Amniotic stem cell (primary cell): ENCODE measurements around the gene RABEP2.
"Not testable (repeated sequence)": the region's sequence is repeated elsewhere in the genome, so short reads cannot be mapped to it uniquely, and the experiment has no call there.

Source experiments
- DNase-seq: peaks from one replicate; lab custom pipeline; 2025; lab: John Stamatoyannopoulos, UW

RABEP2 gene

GRCh38 chr16:28932339-28933141 is 7.5 kb upstream of the RABEP2 start:
- no peak for DNase-seq

DNA sequence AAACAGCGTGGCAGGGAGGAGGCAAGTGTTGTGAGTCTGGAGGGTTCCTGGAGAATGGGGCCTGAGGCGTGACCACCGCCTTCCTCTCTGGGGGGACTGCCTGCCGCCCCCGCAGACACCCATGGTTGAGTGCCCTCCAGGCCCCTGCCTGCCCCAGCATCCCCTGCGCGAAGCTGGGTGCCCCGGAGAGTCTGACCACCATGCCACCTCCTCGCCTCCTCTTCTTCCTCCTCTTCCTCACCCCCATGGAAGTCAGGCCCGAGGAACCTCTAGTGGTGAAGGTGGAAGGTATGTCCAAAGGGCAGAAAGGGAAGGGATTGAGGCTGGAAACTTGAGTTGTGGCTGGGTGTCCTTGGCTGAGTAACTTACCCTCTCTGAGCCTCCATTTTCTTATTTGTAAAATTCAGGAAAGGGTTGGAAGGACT is 6.8 kb upstream of the RABEP2 start, which contains the start of gene CD19:
TSS of gene CD19 (plus strand) at position 171 of the 425 bp plus-strand sequence. CDS start at position 201, 30 bp downstream.
- DNase-seq, result no peak

DNA sequence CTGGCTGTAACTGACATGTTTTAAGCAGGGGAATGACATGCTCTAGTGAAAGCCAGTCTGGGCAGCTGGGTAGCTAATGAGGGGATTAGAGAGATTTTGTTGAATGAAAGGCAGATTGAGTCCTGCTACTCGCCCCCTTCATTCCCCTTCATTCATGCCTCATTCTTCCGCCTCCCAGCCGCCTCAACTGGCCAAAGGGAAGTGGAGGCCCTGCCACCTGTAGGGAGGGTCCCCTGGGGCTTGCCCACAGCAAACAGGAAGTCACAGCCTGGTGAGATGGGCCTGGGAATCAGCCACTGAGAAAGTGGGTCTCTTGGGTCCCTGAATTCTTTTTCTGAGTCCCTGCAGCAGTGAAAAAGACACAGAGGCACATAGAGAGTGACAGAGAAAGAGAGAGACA is 5.6 kb upstream of the RABEP2 start:
- no peak for DNase-seq

DNA sequence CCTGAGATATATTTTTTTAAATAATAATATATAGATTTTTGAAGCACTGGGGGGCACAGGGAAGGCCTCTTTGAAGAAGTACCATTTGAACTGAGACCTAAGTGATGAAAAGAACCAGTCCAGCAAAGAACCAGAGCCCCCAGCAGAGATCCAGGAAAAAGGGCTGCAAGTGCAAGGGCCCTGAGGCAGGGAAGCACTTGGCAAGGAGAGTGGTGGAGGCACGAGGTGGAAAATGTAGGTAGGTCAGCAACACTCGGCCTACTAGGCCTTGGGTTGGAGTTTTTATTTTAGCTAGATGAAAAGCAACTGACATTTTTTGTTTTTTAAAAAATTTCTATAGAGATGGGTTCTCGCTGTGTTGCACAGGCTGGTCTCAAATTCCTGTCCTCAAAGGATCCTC is 5.2 kb upstream of the RABEP2 start:
- DNase-seq, result no peak

DNA sequence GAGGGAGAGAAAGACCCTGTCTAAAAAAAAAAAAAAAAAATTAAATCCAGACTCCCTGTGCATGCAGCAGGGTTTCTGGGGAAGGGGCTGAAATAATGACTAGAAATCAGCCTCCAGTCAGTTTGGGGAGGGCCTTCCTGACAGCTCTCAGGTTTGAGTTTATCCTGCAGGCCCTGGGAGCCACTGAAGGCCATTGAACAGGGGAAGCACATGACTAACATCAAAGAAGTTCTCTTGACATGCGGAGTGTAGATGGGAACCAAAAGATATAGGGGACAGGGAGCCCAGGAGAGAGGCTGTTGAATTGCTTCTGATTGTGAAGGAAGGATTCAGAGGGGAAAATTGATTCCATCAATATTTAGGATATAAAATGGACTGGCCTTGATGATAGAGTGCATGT is 2.8 kb upstream of the RABEP2 start:
- DNase-seq, result no peak

- not testable (repeated sequence) for DNase-seq
These were observed 1.2 kb upstream of the RABEP2 start for GRCh38 chr16:28926284-28926683.

DNA sequence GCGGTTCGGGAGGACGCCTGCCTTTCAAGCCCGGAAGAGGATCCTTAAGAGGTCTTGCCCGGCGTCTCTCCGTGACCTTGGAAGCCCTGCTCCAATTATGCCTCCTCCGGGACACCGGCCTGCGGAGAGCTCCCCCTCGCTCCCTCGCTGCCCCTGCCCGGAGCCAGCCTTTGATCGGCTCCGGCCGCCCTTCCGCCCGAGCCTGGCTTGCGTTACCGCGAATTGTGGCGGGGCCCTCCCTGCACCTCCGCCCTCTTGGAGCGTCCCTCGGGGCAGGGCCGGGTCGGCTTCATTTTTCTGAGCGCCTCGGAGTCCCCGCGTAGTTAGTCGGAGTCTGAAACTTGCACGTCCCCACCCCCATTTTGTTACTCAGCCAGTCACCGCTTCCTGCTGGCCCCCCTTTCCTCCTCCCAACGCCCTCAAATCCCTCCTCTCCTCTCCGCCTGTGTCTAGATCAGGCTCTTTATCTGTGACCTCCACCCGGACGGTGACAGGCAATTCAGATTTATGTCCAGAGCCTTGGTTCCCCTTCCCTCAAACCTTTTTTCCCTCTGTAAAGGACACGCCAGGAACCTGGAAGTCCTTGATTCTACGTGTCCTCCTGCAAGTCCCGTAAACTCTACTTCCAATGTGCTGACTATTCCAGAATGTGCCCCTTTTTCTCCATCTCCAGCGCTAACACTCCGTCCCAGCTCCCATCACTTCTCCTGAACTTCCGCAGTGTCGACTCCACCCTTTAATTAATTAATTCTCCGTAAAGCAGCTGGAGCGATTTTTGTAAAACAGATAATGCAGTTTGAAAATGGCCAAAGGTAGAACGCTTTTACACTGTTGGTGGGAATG is 569 bp upstream of the RABEP2 start:
- peak; percentile 58 for DNase-seq

DNA sequence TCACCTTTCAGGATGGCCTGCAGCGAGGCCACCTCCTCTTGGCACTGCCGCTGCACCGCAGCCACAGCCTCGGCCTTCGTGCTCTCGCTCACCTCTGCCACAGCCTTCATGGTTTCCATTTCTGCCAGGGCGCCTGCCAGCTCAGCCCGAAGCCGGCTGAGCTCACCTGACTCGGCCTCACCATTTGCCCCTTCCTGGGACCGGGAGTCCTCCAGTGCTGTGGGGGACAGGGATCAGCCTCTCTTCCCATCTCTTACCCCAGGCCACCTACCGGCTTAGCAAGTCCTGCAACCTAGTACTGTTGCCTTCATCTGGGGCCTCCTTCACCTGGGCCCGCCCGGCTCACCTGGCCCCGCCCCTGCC is 658 bp downstream of the RABEP2 start:
- no peak for DNase-seq

DNA sequence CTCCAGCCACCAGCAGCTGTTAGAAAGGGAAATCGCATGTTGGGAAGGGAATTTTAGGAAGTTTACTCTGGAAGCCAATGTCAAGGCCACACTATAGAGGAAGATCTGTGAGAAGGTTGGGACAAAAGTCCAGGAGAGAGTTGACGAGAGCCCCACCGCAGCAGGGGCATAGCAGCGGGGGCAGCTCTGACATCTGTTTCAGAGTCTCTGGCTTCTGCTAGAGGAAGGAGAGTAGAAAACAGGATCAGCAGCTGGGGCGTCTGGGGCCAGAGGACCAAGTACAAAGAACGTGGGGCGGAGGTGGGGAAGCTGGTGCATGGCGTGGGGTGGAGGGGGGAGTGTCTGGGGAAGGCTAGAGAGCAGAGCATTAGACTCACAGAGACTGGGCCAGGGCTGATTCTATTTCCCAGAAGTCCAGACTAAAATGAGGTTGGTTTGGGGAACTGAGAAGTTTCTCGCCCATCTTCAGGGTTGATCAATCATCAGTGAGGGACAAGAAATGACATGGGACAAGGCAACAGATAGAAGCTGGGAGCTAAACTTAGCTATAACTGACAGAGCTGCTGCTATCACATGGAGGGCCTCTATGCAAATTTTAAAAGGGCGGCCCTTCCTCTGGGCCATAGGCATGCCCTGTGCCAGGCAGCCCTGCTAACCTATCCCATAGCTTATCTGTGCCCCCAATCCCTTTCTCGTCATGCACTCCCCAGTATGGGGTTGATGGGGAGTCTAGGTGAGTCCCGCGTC is 1.2 kb downstream of the RABEP2 start:
- DNase-seq, result no peak

DNA sequence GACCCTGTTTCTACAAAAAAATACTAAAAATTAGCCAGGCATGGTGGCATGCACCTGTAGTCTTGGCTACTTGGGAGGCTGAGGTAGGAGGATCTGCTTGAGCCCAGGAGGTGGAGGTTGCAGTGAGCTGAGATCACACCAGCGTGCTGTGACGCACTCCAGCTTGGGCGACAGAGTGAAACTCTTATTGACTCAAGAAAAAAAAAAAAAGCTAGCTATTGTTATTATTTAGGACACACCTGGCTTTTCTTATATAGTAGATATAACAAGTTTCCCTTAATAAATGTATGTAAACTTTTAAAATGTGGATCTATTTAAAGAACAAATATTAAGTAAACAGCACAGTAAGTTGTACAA is 1.8 kb downstream of the RABEP2 start:
- no peak for DNase-seq

GRCh38 chr16:28918698-28919097 is 6.3 kb downstream of the RABEP2 start:
- DNase-seq, result no peak

GRCh38 chr16:28917095-28917494 is 7.9 kb downstream of the RABEP2 start:
- DNase-seq, result no peak

DNA sequence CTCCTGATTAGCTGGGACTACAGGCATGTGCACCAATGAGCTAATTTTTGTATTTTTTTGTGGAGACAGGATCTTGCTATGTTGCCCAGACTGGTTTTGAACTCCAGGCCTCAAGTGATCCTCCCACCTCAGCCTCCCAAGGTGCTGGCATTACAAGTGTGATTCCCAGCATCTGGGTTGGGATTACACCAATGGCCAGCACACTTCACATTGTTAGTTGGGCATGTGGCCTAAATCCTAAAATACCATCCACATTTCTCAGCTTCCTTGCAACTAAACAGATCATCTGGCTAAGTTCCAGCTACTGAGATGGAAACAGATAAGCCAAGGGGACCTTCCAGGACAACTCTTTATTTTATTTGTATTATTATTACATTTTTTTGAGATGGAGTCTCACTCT is 9.9 kb downstream of the RABEP2 start:
- DNase-seq, result no peak

GRCh38 chr16:28913946-28914724 is 10.9 kb downstream of the RABEP2 start:
- no peak for DNase-seq

DNA sequence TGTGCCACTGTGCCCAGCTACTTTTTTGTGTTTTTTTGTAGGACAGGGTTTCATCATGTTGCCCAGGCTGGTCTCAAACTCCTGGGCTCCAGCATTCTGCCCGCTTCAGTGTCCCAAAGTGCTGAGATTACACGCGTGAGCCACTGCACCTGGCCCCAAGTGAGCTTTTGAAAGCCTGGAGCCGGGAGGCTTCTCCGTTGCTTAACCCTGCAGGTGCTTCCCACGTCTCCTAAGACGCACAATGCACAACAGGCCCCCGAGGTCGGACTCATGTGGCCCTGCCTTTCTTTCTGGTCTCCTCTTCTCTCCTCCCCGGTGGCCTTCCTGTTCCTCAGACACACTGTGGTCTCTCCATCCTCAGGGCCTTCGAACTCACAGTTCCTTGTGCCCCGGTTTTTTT is 12.5 kb downstream of the RABEP2 start:
- no peak for DNase-seq

- no peak for DNase-seq
These were observed 14.7 kb downstream of the RABEP2 start for GRCh38 chr16:28910086-28911031.

- no peak for DNase-seq
These were observed 19.2 kb downstream of the RABEP2 start for GRCh38 chr16:28905800-28906372.

GRCh38 chr16:28905229-28905754 is 19.7 kb downstream of the RABEP2 start:
- DNase-seq, result no peak

GRCh38 chr16:28904828-28905227 is 20.2 kb downstream of the RABEP2 start:
- DNase-seq, result no peak

DNA sequence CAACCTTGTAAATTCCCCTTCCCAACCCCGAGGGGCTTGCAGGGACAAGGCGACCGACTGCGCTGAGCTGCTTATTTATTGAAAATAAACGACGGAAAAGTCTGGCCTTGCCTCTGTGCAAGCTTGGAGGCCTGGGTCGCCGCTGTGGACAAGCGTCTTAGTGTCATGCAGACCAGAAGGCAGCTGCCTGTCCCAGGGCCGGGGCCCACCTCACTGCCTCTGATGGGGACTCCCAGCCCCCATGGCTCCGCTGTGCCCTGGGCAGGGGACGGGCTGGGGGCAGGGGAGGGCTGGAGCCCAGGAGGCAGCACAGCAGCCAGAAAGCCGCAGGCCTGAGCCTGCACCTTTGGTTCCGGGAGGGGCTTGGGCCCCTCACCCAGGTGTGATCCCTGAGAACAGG is 20.7 kb downstream of the RABEP2 start:
- DNase-seq, result no peak
